ENCODE measurements around the gene TEKT5.

TEKT5 gene

GRCh38 chr16:10584981-10585438, 109.7 kb downstream of the TEKT5 start:
- FAIRE-seq (no peak), DNase-seq (ENCODE audit: insufficient read length, low spot score) (no peak)

- no peak for FAIRE-seq
- no peak for DNase-seq (ENCODE audit: insufficient read length, low spot score)
Measured at GRCh38 chr16:10583269-10583668, 111.5 kb downstream of the TEKT5 start.

- no peak for DNase-seq (ENCODE audit: insufficient read length, low spot score)
- FAIRE-seq = no peak
Measured at GRCh38 chr16:10581507-10581906, 113.2 kb downstream of the TEKT5 start.

GRCh38 chr16:10580883-10581247, 113.9 kb downstream of the TEKT5 start:
- no peak for DNase-seq (ENCODE audit: insufficient read length, low spot score)

GRCh38 chr16:10579965-10580882, 114.5 kb downstream of the TEKT5 start, which contains the start of gene EMP2:
EMP2 (minus strand) TSS chr16:10580598; CDS start chr16:10547617, 32,981 bp downstream.
- DNase-seq (ENCODE audit: insufficient read length, low spot score) (peak; percentile 88), FAIRE-seq (no peak)

More at GRCh38 chr16:10580883-10581247, 113.9 kb downstream of the TEKT5 start:
- no peak for FAIRE-seq

GRCh38 chr16:10579575-10579964, 115.2 kb downstream of the TEKT5 start:
- DNase-seq (ENCODE audit: insufficient read length, low spot score) = no peak
- FAIRE-seq = no peak

- no peak for DNase-seq (ENCODE audit: insufficient read length, low spot score)
- FAIRE-seq = no peak
Measured at GRCh38 chr16:10578474-10579316, 116.0 kb downstream of the TEKT5 start.
